ENCODE data around the gene PDE11A.
"Not testable (repeated sequence)": the region's sequence is repeated elsewhere in the genome, so short reads cannot be mapped to it uniquely, and the experiment has no call there.

The PDE11A gene

GRCh38 chr2:177812713-177813396 lies 259.7 kb downstream of the PDE11A start:
- DNase-seq = no peak

GRCh38 chr2:177810906-177811305 lies 261.7 kb downstream of the PDE11A start:
- no peak for DNase-seq

GRCh38 chr2:177808984-177809809 lies 263.4 kb downstream of the PDE11A start:
- DNase-seq = no peak

- DNase-seq = no peak
These were observed 266.6 kb downstream of the PDE11A start for GRCh38 chr2:177806025-177806424.

GRCh38 chr2:177799531-177799930 lies 273.0 kb downstream of the PDE11A start:
- no peak for DNase-seq

- DNase-seq = no peak
These were observed 274.8 kb downstream of the PDE11A start for GRCh38 chr2:177797808-177798207.

DNA sequence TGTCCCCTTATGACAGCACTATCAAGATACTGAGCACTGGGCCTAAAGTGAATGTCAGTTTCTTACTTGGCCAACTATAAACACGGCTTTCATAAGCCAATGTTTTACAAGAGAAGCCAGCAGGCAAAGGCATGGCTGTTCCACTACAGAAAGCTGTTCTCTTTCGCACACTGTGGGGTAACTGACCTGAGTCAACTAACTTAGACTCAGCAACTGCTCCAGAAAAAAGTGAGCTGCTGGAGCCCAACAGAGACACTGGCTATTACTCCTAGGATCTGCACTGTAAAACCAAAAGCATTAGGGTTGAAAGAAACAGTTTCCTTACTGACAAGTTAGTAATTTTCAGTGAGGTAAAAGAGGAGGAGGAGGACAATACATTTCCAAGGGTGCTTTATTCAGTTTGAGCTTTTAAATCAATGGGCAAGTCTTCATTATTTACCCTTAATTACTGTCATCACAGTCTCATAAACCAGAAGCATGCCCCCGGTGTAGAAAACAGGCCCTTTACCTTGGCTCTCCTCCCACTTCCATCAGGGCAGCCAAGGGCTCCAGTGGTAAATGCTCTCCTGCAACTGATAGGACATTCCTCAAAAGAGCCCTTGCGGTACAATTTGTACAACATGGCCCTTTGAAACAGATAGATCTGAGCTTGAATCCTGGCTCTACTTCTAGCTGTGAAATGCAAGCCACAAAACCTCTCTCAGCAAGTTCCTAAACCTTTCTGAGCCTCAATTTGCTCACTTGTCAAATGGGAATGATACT lies 275.7 kb downstream of the PDE11A start:
- DNase-seq = no peak

DNA sequence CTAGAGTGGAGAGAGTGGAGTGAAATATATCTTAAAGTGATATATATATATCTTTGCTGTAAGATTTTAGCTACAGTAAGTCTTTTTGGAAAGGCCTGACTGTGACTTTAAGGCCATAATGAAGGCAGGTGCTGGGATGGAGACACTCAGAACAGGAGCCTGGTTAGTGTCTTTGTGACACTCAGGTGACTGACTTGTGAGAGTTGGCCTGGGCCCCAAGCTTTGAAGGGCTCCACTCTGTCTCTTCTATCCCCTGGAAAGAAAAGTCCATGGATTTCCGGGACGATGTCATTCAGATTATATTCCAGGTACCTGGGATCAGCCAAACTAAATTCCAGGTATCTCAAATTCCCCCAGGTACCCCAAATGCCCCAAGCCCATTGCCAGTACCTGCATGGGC lies 276.6 kb downstream of the PDE11A start:
- DNase-seq = no peak

DNA sequence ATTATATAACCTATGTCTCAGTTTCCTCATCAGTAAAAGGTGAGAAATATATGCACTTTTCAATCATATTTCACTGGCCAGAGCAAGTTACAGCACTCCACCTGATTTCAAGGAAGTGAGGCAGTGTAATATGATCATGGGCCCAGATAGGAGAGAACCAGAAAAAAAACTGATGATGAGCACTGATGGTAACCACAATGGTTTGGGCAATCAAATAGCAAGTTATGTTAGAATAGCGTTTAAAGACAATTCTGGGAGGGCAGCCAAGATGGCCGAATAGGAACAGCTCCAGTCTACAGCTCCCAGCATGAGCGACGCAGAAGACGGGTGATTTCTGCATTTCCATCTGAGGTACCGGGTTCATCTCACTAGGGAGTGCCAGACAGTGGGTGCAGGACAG lies 287.4 kb downstream of the PDE11A start:
- DNase-seq = not testable (repeated sequence)

GRCh38 chr2:177784745-177785067 lies 287.9 kb downstream of the PDE11A start:
- no peak for DNase-seq

DNA sequence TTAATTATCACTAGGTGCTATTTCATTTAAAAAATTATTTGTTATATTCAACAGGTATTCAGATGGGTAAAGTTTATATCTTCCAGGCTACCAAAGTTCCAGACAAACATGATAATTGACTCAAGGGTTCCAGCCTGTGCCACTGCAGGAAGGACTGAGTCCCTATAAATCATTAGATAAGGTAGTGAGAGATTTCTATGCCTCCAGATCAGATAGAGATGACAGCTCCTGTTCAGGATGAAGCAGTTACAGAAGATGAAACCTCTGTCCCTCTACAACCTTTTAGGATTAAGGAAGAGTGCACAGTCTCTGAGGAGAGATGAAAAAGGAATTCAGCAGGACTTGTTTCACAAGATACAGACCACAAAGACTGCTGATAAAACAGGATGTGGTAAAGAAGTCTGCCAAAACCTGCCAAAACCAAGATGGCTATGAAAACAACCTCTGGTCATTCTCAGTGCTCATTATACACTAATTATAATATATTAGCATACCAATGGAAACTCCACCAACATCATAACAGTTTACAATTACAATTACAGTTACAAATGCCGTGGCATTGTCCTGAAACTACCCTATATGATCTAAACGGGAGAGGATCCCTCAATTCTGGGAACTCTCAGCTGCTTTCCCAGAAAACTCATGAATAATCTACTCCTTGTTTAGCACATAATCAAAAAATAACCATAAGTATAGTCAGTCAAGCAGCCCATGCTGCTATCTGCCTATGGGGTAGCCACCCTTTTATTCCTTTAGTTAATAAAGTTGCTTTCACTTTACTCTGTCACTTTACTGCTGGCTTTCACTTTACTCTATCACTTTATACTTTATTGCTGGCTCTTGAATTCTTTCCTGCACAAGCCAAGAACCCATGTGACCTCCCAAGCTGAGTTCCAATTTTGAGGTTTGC lies 288.5 kb downstream of the PDE11A start:
- no peak for DNase-seq

DNA sequence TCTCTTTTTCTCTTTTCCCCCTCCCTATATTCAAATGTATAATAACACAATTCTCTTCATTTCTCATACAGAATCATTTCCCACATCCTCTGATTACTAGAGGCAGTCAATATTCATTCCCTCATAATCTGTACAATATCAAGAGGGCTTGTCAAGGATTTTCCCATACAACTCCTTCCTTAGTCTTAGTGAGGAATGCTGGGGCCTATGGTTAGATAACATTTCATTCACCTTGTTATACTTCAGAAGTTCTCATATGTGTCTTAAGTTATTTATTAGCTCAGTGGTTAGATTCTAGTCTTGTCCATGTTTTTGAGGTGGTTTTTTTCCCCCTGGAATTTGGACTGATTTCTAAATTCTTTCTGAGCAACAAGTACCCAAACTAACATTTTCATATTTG lies 289.5 kb downstream of the PDE11A start:
- no peak for DNase-seq

- DNase-seq = no peak
These were observed 290.0 kb downstream of the PDE11A start for GRCh38 chr2:177782613-177783012.

GRCh38 chr2:177778472-177778871 lies 294.1 kb downstream of the PDE11A start:
- DNase-seq = no peak

- no peak for DNase-seq
These were observed 300.0 kb downstream of the PDE11A start for GRCh38 chr2:177772529-177772928.

- DNase-seq = no peak
These were observed 301.4 kb downstream of the PDE11A start for GRCh38 chr2:177771191-177771590.

- no peak for DNase-seq
These were observed 304.8 kb downstream of the PDE11A start for GRCh38 chr2:177767768-177768167.

GRCh38 chr2:177765698-177766097 lies 306.9 kb downstream of the PDE11A start:
- no peak for DNase-seq

GRCh38 chr2:177763531-177764265 lies 308.9 kb downstream of the PDE11A start:
- DNase-seq = peak; percentile 81 to 83

GRCh38 chr2:177759443-177759842 lies 313.1 kb downstream of the PDE11A start:
- no peak for DNase-seq

DNA sequence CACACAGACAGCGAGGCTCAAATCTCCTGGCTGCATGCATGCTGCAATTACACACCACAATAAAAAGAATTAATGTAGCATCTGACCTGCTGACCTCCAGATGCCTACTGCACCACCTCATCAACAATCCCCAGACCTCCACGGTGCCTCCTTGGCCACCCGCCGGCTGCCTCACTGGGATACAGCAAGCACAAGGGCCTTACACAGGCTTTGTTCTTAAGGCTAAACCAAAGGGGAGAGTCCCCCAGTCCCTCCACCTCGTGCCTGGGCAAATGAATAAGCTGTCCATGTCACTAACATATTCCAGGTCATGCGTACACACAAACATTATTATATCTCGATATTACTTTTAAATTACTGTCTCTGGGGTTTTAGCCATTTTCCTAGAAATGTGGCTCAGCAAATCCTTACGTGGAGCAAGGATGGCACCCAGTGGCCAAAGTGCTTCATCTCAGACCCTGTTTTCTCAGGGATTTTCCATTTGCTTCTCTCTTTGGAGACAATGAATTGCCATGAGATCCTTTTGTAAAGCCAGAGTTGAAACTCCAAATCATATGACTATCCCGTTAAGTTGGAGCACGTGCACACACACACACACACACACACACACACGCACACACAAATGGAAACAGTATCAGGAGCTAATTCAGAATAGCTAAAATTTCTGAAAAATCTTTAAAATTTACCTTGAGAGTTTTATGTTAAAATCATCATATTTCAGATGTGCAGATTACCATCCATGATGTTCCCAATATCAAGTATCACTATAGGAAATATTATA lies 313.8 kb downstream of the PDE11A start:
- DNase-seq = peak in 1 of 2 donors; percentile 7

Measured in stimulated activated CD4-positive, alpha-beta T cell treated with anti-CD3 and anti-CD28 coated beads, Interleukin-2, amount 100 ng/mL, for 24 hours (primary cell).